ENCODE measurements around the gene PEPD.

- TF ChIP-seq, protein P1, sequence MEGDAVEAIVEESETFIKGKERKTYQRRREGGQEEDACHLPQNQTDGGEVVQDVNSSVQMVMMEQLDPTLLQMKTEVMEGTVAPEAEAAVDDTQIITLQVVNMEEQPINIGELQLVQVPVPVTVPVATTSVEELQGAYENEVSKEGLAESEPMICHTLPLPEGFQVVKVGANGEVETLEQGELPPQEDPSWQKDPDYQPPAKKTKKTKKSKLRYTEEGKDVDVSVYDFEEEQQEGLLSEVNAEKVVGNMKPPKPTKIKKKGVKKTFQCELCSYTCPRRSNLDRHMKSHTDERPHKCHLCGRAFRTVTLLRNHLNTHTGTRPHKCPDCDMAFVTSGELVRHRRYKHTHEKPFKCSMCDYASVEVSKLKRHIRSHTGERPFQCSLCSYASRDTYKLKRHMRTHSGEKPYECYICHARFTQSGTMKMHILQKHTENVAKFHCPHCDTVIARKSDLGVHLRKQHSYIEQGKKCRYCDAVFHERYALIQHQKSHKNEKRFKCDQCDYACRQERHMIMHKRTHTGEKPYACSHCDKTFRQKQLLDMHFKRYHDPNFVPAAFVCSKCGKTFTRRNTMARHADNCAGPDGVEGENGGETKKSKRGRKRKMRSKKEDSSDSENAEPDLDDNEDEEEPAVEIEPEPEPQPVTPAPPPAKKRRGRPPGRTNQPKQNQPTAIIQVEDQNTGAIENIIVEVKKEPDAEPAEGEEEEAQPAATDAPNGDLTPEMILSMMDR (IDR thresholded peaks at IDR 0.05; ENCODE audit: low read length) = no peak
- TF ChIP-seq EZH2 (optimal IDR thresholded peaks at IDR 0.05; ENCODE audit: low read depth, low read length) = no peak
- no peak for TF ChIP-seq EZH2phosphoT487 (IDR thresholded peaks at IDR 0.05; ENCODE audit: low read length)
Observed at GRCh38 chr19:33363476-33363875, 158.1 kb downstream of the PEPD start.
